NT2/D1 (cell line): Measurements from ENCODE around the gene SVOP.

Experiments used
- SUZ12 ChIP-seq: IDR thresholded peaks from 2 replicates; pipeline ENCODE4 v1.6.1; 2011; ENCODE audit not compliant: insufficient read length, insufficient read depth; ENCODE audit errors: extremely low read depth
- YY1 ChIP-seq: IDR thresholded peaks from 2 replicates; pipeline ENCODE4 v1.6.1; 2011; ENCODE audit not compliant: insufficient read length, insufficient read depth
- ZNF274 ChIP-seq: IDR thresholded peaks from 2 replicates; pipeline ENCODE4 v1.6.1; 2011; ENCODE audit warnings: mild to moderate bottlenecking, low read depth, low read length

GRCh38 chr12:108980831-108981618, 39.8 kb downstream of the SVOP start:
- TF ChIP-seq ZNF274 (no peak), YY1 (no peak), SUZ12 (no peak)
